Gastroesophageal sphincter (tissue), 4 donors: ENCODE data around the gene SYNJ2. TPM values are rescaled to one million over a fixed set of nuclear protein-coding genes. Genes with fewer than 3 reads are reported as not detected.

ENCODE experiments used
- ATAC-seq: fragments of 150-250 bp; one replicate; pipeline ENCODE4 v1.9.1; 2016; ENCODE audit warnings: mild to moderate bottlenecking, moderate library complexity
- H3K27ac ChIP-seq, 4 donors: fragments of 200-600 bp; sonication (generic) in 3 of 4; 1 replicate in 3 of 4; 2 replicates in 1 of 4; pipeline ENCODE4 v1.5.1; 2016 to 2019
- H3K27me3 ChIP-seq: fragments of 200-600 bp; sonication (generic); one replicate; pipeline ENCODE4 v1.5.1; 2019
- H3K36me3 ChIP-seq, 2 donors: fragments of 200-600 bp; sonication (generic); one replicate each; pipeline ENCODE4 v1.5.1; 2019; ENCODE audit warnings: control low read depth in 1 of 2
- H3K4me1 ChIP-seq, 3 donors: fragments of 200-600 bp; sonication (generic); 1 replicate in 2 of 3; 2 replicates in 1 of 3; pipeline ENCODE4 v1.5.1; 2016 to 2019; ENCODE audit warnings: control low read depth in 2 of 3
- H3K4me3 ChIP-seq, 2 donors: fragments of 200-600 bp; sonication (generic); one replicate each; pipeline ENCODE4 v1.5.1; 2019; ENCODE audit warnings: mild to moderate bottlenecking in 1 of 2, moderate library complexity in 1 of 2
- H3K9me3 ChIP-seq, 3 donors: fragments of 200-600 bp; sonication (generic); one replicate each; pipeline ENCODE4 v1.5.1; 2017 to 2019; ENCODE audit warnings: control low read depth in 2 of 3
- CTCF ChIP-seq, 4 experiments: fragments of 200-600 bp in 2 of 4; fragments of 450-650 bp in 2 of 4; sonication (generic) in 1 of 4; IDR thresholded peaks; one replicate each; pipeline ENCODE4 v1.5.1; 2017 to 2019; ENCODE audit warnings: antibody characterized with exemption in 4 of 4, mild to moderate bottlenecking in 2 of 4, moderate library complexity in 2 of 4
- EP300 ChIP-seq: sonication (generic); formaldehyde crosslinking; IDR thresholded peaks from one replicate; pipeline ENCODE4 v1.6.1; 2017; ENCODE audit warnings: antibody characterized with exemption, mild to moderate bottlenecking
- POLR2A ChIP-seq, 2 donors: fragments of 450-650 bp; IDR thresholded peaks; one replicate each; pipeline ENCODE4 v1.6.1; 2017; ENCODE audit warnings: antibody characterized with exemption in 2 of 2, mild to moderate bottlenecking in 2 of 2, moderate library complexity in 1 of 2
- POLR2AphosphoS5 ChIP-seq: sonication (generic); formaldehyde crosslinking; IDR thresholded peaks from one replicate; pipeline ENCODE4 v1.6.1; 2017; ENCODE audit warnings: antibody characterized with exemption
- WGBS, 2 donors: methylation state at CpG; one replicate each; pipeline ENCODE4 v1.1.5; 2018; ENCODE audit warnings: low coverage in 1 of 2; 5-methylcytosine and 5-hydroxymethylcytosine counted together
- total RNA-seq, 4 donors: library from RNA; depleted of rRNA; stranded (reverse); fragments of >200 nt; gene quantifications; one replicate each; pipeline ENCODE4 v1.1.0, GENCODE V29; 2016

Gene SYNJ2
- total RNA-seq, 4 donors from 2014 or later = 19.9 to 27.9 (median 21.6) TPM

GRCh38 chr6:158060455-158061360, 79.0 kb downstream of the SYNJ2 start:
- H3K9me3 ChIP-seq = no peaks in the 10 kb centered on the region
- peaks cover 0 to 51% of the 10 kb centered on the region in 2 donors for H3K36me3 ChIP-seq
- WGBS, 2 donors = 18 to 25% methylated on average over 4 to 8 of the region's 11 CpGs
- peak; percentile 81 for ATAC-seq
- peak overlapping the region in 3 of 4 donors; percentile 59 to 79 (median 75) for H3K27ac ChIP-seq
- H3K4me3 ChIP-seq = peak overlapping the region in 1 of 2 donors; percentile 19
- TF ChIP-seq EP300 = no peak
- TF ChIP-seq POLR2AphosphoS5 = peak; percentile 56
- no peaks in the 10 kb centered on the region for H3K27me3 ChIP-seq
- peaks cover 0 to 20% (median 17%) of the 10 kb centered on the region in 3 donors for H3K4me1 ChIP-seq

GRCh38 chr6:158061361-158061708, 79.7 kb downstream of the SYNJ2 start:
- Histone ChIP-seq H3K36me3 (peaks cover 0 to 51% of the 10 kb centered on the region in 2 donors), H3K9me3 (no peaks in the 10 kb centered on the region), H3K27me3 (no peaks in the 10 kb centered on the region), H3K4me1 (peaks cover 0 to 20% (median 17%) of the 10 kb centered on the region in 3 donors), H3K4me3 (no peak overlapping the region), H3K27ac (peak overlapping the region in 3 of 4 donors; percentile 59 to 79 (median 75))
- no peak for ATAC-seq
- WGBS, 2 donors = no CpG with 5 or more reads among the region's 5 CpGs
- TF ChIP-seq CTCF (IDR thresholded peaks at IDR 0.05) (no peak), EP300 (no peak), POLR2AphosphoS5 (no peak), POLR2A (IDR thresholded peaks at IDR 0.05) (no peak)

GRCh38 chr6:158061709-158062461, 80.2 kb downstream of the SYNJ2 start:
- no peak for ATAC-seq
- no peak overlapping the region for H3K4me3 ChIP-seq
- peak overlapping the region in 3 of 4 donors; percentile 59 to 79 (median 75) for H3K27ac ChIP-seq
- TF ChIP-seq POLR2AphosphoS5 = no peak
- H3K9me3 ChIP-seq = no peaks in the 10 kb centered on the region
- H3K4me1 ChIP-seq = peaks cover 0 to 20% (median 17%) of the 10 kb centered on the region in 3 donors
- H3K36me3 ChIP-seq = peaks cover 0 to 51% of the 10 kb centered on the region in 2 donors
- no peaks in the 10 kb centered on the region for H3K27me3 ChIP-seq
- 94% methylated on average over 10 of the region's 29 CpGs; no CpG with 5 or more reads in 1 of the 2 donors for WGBS, 2 donors

- Histone ChIP-seq H3K27ac (no peak overlapping the region), H3K4me1 (peaks cover 0 to 26% (median 17%) of the 10 kb centered on the region in 3 donors), H3K36me3 (peaks cover 0 to 66% of the 10 kb centered on the region in 2 donors), H3K9me3 (no peaks in the 10 kb centered on the region), H3K4me3 (no peak overlapping the region), H3K27me3 (no peaks in the 10 kb centered on the region)
- TF ChIP-seq POLR2AphosphoS5 = no peak
- TF ChIP-seq POLR2A (IDR thresholded peaks at IDR 0.05) = no peak
- no peak for TF ChIP-seq CTCF (IDR thresholded peaks at IDR 0.05)
- no peak for TF ChIP-seq EP300
- 80 to 96% methylated on average over 1 to 9 of the region's 11 CpGs for WGBS, 2 donors
- ATAC-seq = no peak
Observed at GRCh38 chr6:158063736-158064135, 82.1 kb downstream of the SYNJ2 start.

GRCh38 chr6:158064725-158065251, 83.1 kb downstream of the SYNJ2 start:
- Histone ChIP-seq H3K27me3 (no peaks in the 10 kb centered on the region), H3K9me3 (no peaks in the 10 kb centered on the region), H3K36me3 (peaks cover 0 to 72% of the 10 kb centered on the region in 2 donors), H3K4me3 (no peak overlapping the region), H3K27ac (no peak overlapping the region), H3K4me1 (peaks cover 0 to 28% (median 15%) of the 10 kb centered on the region in 3 donors)
- no peak for ATAC-seq
- WGBS, 2 donors = 87 to 100% methylated on average over 4 to 7 of the region's 24 CpGs
- no peak for TF ChIP-seq CTCF (IDR thresholded peaks at IDR 0.05)
- TF ChIP-seq POLR2AphosphoS5 = no peak
- no peak for TF ChIP-seq EP300
- no peak for TF ChIP-seq POLR2A (IDR thresholded peaks at IDR 0.05)
